Tibial nerve (tissue), 4 donors: ENCODE measurements around the gene CHD8. TPM values are rescaled to one million over a fixed set of nuclear protein-coding genes. Genes with fewer than 3 reads are reported as not detected.

ENCODE experiments used
- DNase-seq, 2 donors: peaks; one replicate each; pipeline ENCODE4 v3.0.0-alpha.2; 2019; ENCODE audit warnings: low spot score in 2 of 2
- H3K27ac ChIP-seq, 4 donors: fragments of 200-600 bp; sonication (generic) in 3 of 4; one replicate each; pipeline ENCODE4 v1.5.1; 2017 to 2019; ENCODE audit warnings: mild to moderate bottlenecking in 1 of 4
- H3K27me3 ChIP-seq, 2 donors: fragments of 200-600 bp; sonication (generic) in 1 of 2; one replicate each; pipeline versions ENCODE4 v1.5.1 to v1.6.0; 2017 to 2019
- H3K36me3 ChIP-seq, 3 donors: fragments of 200-600 bp; sonication (generic); one replicate each; pipeline ENCODE4 v1.5.1; 2018 to 2019
- H3K4me1 ChIP-seq, 4 donors: fragments of 200-600 bp; sonication (generic) in 3 of 4; one replicate each; pipeline ENCODE4 v1.5.1; 2017 to 2019
- H3K4me3 ChIP-seq, 4 donors: fragments of 200-600 bp; sonication (generic) in 3 of 4; one replicate each; pipeline ENCODE4 v1.5.1; 2017 to 2019; ENCODE audit warnings: mild to moderate bottlenecking in 1 of 4, moderate library complexity in 1 of 4
- H3K9me3 ChIP-seq, 4 donors: fragments of 200-600 bp; sonication (generic) in 3 of 4; one replicate each; pipeline ENCODE4 v1.5.1; 2017 to 2019
- EP300 ChIP-seq, 2 donors: sonication (generic); formaldehyde crosslinking; IDR thresholded peaks; one replicate each; pipeline ENCODE4 v1.6.1; 2017; ENCODE audit warnings: antibody characterized with exemption in 2 of 2, mild to moderate bottlenecking in 1 of 2
- POLR2A ChIP-seq, 2 donors: fragments of 450-650 bp; IDR thresholded peaks; one replicate each; pipeline ENCODE4 v1.6.1; 2017; ENCODE audit warnings: antibody characterized with exemption in 2 of 2, mild to moderate bottlenecking in 2 of 2, moderate library complexity in 2 of 2
- WGBS, 2 donors: methylation state at CpG; one replicate each; pipeline ENCODE4 v1.1.5; 2018; 5-methylcytosine and 5-hydroxymethylcytosine counted together
- total RNA-seq, 4 donors: library from RNA; depleted of rRNA; stranded (reverse); fragments of >200 nt; gene quantifications; one replicate each; pipeline ENCODE4 v1.1.0, GENCODE V29; 2016
- TF ChIP-seq, protein P1 (sequence below), 5 experiments: fragments of 200-600 bp in 3 of 5; fragments of 450-650 bp in 2 of 5; sonication (generic) in 3 of 5; IDR thresholded peaks; one replicate each; pipeline ENCODE4 v1.5.1; 2016 to 2019; ENCODE audit warnings: antibody characterized with exemption in 5 of 5, mild to moderate bottlenecking in 3 of 5, moderate library complexity in 2 of 5

The CHD8 gene
- total RNA-seq, 4 donors from 2014 or later = 45.9 to 68.2 (median 65.6) TPM

DNA sequence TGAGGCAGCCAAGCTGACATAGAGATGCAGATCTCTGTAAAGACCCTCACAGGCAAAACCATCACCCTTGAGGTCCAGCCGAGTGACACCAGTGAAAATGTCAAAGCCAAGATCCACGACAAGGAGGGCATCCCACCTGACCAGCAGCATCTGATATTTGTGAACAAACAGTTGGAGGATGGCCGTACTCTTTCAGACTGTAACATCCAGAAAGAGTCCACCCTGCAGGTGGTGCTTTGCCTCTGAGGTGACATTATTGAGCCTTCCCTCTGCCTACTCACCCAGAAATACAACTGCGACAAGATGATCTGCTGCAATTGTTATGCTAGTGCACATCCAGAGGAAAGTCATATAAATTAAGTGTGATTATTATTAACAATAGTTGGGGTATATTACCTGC lies 57.0 kb downstream of the CHD8 start:
- peaks cover 0 to 100% (median 77%) of the 10 kb centered on the region in 3 donors for H3K36me3 ChIP-seq
- TF ChIP-seq EP300 (IDR thresholded peaks at IDR 0.05) (no peak), POLR2A (IDR thresholded peaks at IDR 0.05) (no peak)
- TF ChIP-seq, protein P1, sequence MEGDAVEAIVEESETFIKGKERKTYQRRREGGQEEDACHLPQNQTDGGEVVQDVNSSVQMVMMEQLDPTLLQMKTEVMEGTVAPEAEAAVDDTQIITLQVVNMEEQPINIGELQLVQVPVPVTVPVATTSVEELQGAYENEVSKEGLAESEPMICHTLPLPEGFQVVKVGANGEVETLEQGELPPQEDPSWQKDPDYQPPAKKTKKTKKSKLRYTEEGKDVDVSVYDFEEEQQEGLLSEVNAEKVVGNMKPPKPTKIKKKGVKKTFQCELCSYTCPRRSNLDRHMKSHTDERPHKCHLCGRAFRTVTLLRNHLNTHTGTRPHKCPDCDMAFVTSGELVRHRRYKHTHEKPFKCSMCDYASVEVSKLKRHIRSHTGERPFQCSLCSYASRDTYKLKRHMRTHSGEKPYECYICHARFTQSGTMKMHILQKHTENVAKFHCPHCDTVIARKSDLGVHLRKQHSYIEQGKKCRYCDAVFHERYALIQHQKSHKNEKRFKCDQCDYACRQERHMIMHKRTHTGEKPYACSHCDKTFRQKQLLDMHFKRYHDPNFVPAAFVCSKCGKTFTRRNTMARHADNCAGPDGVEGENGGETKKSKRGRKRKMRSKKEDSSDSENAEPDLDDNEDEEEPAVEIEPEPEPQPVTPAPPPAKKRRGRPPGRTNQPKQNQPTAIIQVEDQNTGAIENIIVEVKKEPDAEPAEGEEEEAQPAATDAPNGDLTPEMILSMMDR (IDR thresholded peaks at IDR 0.05) = no peak

DNA sequence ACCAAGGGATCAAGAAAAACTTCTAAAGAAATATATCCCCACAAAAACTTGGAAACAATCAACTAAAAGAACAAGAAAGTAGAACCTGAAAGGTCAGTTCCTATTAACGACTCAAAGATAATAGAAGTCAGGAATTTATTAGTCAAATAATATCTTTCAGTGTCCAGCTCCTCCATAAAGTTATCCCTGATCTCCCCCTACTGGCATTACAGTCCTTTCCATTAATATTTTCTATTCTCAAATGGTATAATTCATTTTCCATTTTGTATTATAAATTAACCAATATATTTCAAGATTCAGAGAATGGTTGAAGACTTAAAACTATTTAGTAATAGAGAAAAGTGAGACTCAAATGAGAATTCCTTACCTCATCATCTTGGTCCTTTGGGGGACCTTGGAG lies 60.5 kb downstream of the CHD8 start:
- no peak overlapping the region for H3K27ac ChIP-seq
- DNase-seq = no peak
- no peaks in the 10 kb centered on the region for H3K4me1 ChIP-seq
- no peaks in the 10 kb centered on the region for H3K9me3 ChIP-seq
- TF ChIP-seq, protein P1 (IDR thresholded peaks at IDR 0.05) = no peak
- TF ChIP-seq EP300 (IDR thresholded peaks at IDR 0.05) (no peak), POLR2A (IDR thresholded peaks at IDR 0.05) (no peak)
- no peaks in the 10 kb centered on the region for H3K27me3 ChIP-seq
- 0% methylated on average over 1 of the region's 1 CpG for WGBS, 2 donors
- peaks cover 0 to 100% (median 73%) of the 10 kb centered on the region in 3 donors for H3K36me3 ChIP-seq
- H3K4me3 ChIP-seq = no peak overlapping the region

More for the DNA sequence above, 57.0 kb downstream of the CHD8 start:
- Histone ChIP-seq H3K27me3 (no peaks in the 10 kb centered on the region), H3K9me3 (no peaks in the 10 kb centered on the region), H3K4me3 (no peak overlapping the region), H3K4me1 (no peaks in the 10 kb centered on the region), H3K27ac (no peak overlapping the region)
- DNase-seq = no peak
- 92 to 93% methylated on average over 4 of the region's 4 CpGs for WGBS, 2 donors

DNA sequence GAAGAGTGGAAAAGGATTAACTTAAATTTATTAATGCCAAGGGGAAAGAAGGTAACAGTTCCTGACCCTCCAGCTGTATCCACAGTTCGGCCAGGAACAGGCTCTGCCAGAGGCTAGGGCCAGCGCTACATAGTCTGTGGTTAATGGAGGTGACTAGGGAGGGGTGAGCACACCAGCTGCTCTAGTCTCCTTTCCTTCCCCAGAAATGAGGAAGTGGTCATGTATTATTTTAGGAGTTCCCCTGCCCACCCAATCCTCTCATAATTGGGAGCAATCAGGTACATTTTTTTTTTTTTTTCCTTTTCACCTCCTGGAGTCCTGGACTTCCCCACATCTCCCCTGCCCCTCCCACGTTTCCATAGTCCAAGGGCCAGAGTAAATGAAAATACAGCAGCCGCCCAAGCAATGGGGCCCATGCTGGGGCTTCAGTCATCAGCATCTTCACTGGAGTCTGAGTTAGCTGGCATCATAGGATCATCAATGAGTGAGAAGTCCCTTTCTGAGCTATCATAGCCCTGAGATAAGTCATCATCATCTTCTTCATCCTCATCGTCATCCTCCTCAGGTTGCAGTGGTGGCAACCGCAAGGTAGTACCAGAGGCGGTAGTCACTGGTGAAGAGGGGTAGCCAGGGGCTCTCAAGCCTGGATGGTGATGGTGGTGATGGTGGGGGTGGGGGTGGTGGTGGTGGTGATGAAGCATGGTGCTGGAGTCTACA lies 70.6 kb downstream of the CHD8 start:
- no peak for DNase-seq
- H3K27ac ChIP-seq = peak overlapping the region; percentile 86 to 93 (median 90)

DNA sequence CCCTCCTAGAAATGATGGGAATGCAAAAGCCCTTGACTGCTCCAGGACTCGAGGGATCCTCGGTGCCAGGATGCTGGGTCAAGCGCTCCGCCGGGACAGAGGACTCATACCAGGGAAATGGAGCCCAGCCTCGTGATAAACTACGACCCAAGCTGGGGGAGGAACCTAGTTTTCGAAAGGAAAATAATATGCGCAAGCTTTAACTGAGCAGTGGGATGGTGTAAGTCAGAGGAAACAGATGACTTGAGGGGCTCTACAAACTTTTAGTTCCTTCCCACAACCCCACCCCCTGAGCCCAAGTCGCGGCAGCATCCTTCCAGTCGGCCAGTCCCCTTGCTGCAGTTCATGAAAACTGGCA lies 71.5 kb downstream of the CHD8 start:
- Histone ChIP-seq H3K27ac (peak overlapping the region; percentile 86 to 93 (median 90)), H3K4me3 (peak overlapping the region; percentile 62 to 79 (median 69)), H3K9me3 (no peaks in the 10 kb centered on the region), H3K36me3 (peaks cover 0 to 43% (median 0%) of the 10 kb centered on the region in 3 donors), H3K27me3 (no peaks in the 10 kb centered on the region), H3K4me1 (peaks cover 0 to 42% (median 15%) of the 10 kb centered on the region in 4 donors)
- TF ChIP-seq EP300 (IDR thresholded peaks at IDR 0.05) (no peak), POLR2A (IDR thresholded peaks at IDR 0.05) (no peak)
- TF ChIP-seq, protein P1 (IDR thresholded peaks at IDR 0.05) = peak in 1 of 5 experiments; percentile 6
- WGBS, 2 donors = 1 to 4% methylated on average over 12 of the region's 12 CpGs
- no peak for DNase-seq

More for the DNA sequence above, 70.6 kb downstream of the CHD8 start:
- H3K4me3 ChIP-seq = no peak overlapping the region
- peaks cover 0 to 35% (median 15%) of the 10 kb centered on the region in 4 donors for H3K4me1 ChIP-seq
- H3K9me3 ChIP-seq = no peaks in the 10 kb centered on the region
- WGBS, 2 donors = 73 to 80% methylated on average over 7 of the region's 7 CpGs
- no peaks in the 10 kb centered on the region for H3K27me3 ChIP-seq
- TF ChIP-seq, protein P1 (IDR thresholded peaks at IDR 0.05) = no peak
- TF ChIP-seq POLR2A (IDR thresholded peaks at IDR 0.05) (no peak), EP300 (IDR thresholded peaks at IDR 0.05) (no peak)
- H3K36me3 ChIP-seq = peaks cover 0 to 52% (median 0%) of the 10 kb centered on the region in 3 donors

DNA sequence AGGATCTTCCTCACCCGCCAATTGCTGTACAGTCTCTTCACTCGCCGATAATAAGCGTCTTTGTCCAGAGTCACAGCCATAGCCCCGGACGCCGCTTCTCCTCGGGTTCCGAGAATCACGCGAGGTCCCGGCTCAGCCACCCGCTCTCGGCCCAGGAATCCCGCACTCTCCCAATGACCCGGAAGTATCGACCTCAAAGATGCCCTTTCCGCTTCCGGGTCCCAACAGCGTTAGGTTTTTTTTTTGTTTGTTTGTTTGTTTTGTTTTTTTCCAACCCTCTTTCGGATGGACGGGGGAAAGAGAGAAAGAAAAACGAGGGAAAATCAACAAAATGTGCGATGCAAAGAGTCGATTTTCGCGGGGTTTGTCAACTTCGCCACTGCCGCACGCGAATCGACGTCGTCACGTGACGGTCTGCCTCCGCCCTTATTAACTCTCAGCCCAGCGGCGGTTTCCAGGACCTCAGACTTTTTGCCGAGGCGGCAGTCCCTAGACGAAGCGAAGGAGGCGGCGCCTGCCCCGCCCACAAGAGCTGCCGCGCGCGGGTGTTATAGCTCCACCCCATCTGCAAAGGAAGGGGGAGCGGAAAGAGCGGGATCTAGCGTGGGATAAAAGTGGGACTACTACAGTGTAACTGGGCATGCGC lies 72.0 kb downstream of the CHD8 start, which contains the start of gene SUPT16H:
Gene SUPT16H (minus strand): TSS at position 172 of the 646 bp plus-strand sequence. CDS start 92 bp downstream, at position 80.
- Histone ChIP-seq H3K4me1 (peaks cover 0 to 47% (median 15%) of the 10 kb centered on the region in 4 donors), H3K36me3 (peaks cover 0 to 38% (median 0%) of the 10 kb centered on the region in 3 donors), H3K27ac (peak within 1 kb of the TSS; percentile 86 to 93 (median 90)), H3K9me3 (no peaks in the 10 kb centered on the region), H3K27me3 (no peaks in the 10 kb centered on the region), H3K4me3 (peak within 1 kb of the TSS; percentile 62 to 79 (median 69))
- 0% methylated on average over 54 of the region's 54 CpGs for WGBS, 2 donors
- TF ChIP-seq, protein P1 (IDR thresholded peaks at IDR 0.05) = peak in 1 of 5 experiments; percentile 25
- peak in 1 of 2 donors; percentile 48 for TF ChIP-seq POLR2A (IDR thresholded peaks at IDR 0.05)
- peak; percentile 57 to 87 for TF ChIP-seq EP300 (IDR thresholded peaks at IDR 0.05)
- DNase-seq = peak; percentile 88
